GM18868 (cell line): ENCODE data around the gene PELI2.

Experiments used
- ATAC-seq: cut with Tn5 transposase; IDR thresholded peaks from one replicate; pipeline ENCODE4 v1.9.1; 2021; ENCODE audit warnings: mild to moderate bottlenecking, moderate library complexity; ENCODE audit not compliant: unreplicated experiment

PELI2 gene

DNA sequence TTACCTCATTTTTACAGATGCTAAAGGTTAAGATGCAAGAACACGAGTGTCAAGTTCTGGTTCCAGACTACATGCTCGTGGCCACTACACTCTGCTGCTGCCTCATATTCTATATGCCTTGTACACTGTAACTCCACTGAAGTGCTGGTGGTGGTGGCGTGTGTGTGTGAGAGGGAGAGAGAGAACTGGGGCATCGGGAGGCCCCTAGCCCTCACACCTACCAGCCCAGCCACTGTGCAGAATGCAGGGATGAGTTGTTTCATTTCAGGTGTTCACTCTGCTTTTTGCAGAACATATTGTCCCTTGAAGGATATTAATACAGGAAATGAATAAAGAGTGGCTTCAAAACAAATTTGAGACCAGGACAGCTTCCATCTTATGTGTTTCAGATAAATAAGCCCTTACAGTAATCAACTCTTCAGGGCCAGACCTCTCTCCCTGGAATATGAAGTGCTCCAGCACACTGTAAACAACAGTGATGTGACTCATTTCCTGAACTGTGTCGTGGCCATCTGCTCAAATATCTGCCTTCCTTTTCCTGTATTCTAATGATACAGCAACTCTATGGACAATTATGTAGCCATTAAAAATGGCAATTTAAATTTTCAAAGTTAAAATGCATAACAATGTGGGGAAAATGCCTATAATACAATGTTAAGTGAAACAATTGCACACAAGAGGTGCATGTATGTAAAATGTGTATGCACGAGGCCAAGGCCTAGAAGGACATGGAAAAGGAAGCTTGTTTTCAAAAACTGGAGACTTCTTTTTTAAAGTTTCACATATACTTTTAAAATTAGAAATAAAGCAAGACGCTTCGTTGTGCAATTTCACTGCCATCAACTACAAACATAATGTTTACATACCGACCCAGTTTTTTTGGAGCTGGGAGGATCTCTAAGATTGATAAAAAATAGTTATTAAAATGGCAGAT is 215.4 kb downstream of the PELI2 start:
- no peak for ATAC-seq

GRCh38 chr14:56334458-56334857 is 216.2 kb downstream of the PELI2 start:
- ATAC-seq: no peak

- no peak for ATAC-seq
Measured at GRCh38 chr14:56338674-56339073, 220.5 kb downstream of the PELI2 start.

GRCh38 chr14:56339855-56340701 is 221.9 kb downstream of the PELI2 start:
- peak; percentile 89 for ATAC-seq

DNA sequence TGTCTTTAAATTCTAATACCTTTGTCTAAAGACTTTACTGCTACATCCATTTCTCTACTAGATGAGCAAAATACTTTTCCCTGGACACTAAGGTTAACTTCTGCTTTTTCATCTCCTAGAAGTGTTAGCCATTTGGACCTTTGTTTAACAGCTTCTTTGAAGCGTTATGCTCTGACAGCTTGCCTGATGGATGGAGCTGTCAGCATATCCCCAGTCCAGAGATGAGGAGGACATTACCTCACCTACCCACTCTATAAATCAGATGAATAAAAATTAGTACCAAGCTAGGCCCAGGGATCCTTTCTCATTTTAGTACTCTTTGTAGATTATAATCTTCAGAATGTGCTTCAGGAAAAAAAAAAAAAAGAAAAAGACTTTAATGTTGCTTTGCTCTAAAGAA is 222.7 kb downstream of the PELI2 start:
- ATAC-seq: no peak

- ATAC-seq: peak; percentile 31
Measured at GRCh38 chr14:56341766-56342493, 223.7 kb downstream of the PELI2 start.

DNA sequence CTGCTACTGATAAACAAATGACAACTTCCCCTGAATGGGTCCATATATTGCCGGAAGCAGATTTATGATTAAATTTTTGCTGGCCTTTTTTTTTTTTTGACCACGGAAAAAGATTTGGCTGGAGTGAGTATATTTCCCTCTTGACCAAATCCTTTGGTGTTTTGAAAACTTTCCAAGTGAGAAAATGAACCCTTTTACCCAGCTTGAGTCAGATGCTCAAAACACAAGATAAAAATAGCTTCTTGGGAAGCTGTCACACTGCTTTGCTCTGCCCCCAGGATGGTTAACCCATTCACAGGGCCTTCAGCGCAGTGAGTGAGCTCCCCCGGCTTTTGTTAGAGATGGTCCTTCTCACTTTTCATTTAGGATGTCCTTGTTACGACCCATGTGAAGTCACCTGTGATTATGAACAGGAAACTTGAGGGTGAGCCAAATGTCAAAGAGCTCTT is 224.3 kb downstream of the PELI2 start:
- no peak for ATAC-seq

GRCh38 chr14:56349960-56350359 is 231.7 kb downstream of the PELI2 start:
- no peak for ATAC-seq
